HCT116 (cell line): ENCODE measurements around the gene FTO.

Source experiments
- CBX3 ChIP-seq: IDR thresholded peaks from 2 replicates; pipeline ENCODE4 v1.6.1; 2012; ENCODE audit warnings: low read depth
- CEBPB ChIP-seq: IDR thresholded peaks from 2 replicates; pipeline ENCODE4 v1.6.1; 2012; ENCODE audit warnings: low read depth
- CTCF ChIP-seq, 3 experiments: fragments of 200-600 bp in 1 of 3; sonication (generic) in 1 of 3; IDR thresholded peaks in 2 of 3; conservative IDR thresholded peaks in 1 of 3; 2 replicates each; pipeline ENCODE4 v1.5.1; 2012 to 2017; ENCODE audit warnings: low read depth in 2 of 3, low read length in 2 of 3, antibody characterized with exemption in 1 of 3, borderline replicate concordance in 1 of 3, control low read depth in 1 of 3, mild to moderate bottlenecking in 1 of 3, mixed read lengths in 1 of 3, mixed run types in 1 of 3, moderate library complexity in 1 of 3; ENCODE audit not compliant: insufficient read depth in 1 of 3
- ELF1 ChIP-seq: IDR thresholded peaks from 2 replicates; pipeline ENCODE4 v1.6.1; 2012; ENCODE audit warnings: low read depth, borderline replicate concordance
- EZH2 ChIP-seq: fragments of 200-600 bp; sonication (generic); IDR thresholded peaks from 2 replicates; pipeline ENCODE4 v1.6.1; 2017; ENCODE audit warnings: antibody characterized with exemption, mixed run types
- JUND ChIP-seq: IDR thresholded peaks from 2 replicates; pipeline ENCODE4 v1.6.1; 2012
- POLR2A ChIP-seq: IDR thresholded peaks from 2 replicates; pipeline ENCODE4 v1.7.0; 2011; ENCODE audit warnings: borderline replicate concordance; ENCODE audit not compliant: insufficient read depth, insufficient read length; ENCODE audit errors: extremely low read depth
- POLR2AphosphoS5 ChIP-seq: IDR thresholded peaks from 2 replicates; pipeline ENCODE4 v1.6.1; 2011; ENCODE audit warnings: mild to moderate bottlenecking, low read depth, low read length, moderate library complexity
- TCF7L2 ChIP-seq: IDR thresholded peaks from 2 replicates; pipeline ENCODE4 v1.7.0; 2011; ENCODE audit warnings: borderline replicate concordance, inconsistent platforms; ENCODE audit not compliant: insufficient read depth, insufficient read length; ENCODE audit errors: extremely low read depth
- ZBTB33 ChIP-seq: IDR thresholded peaks from 2 replicates; pipeline ENCODE4 v1.6.1; 2011; ENCODE audit warnings: mild to moderate bottlenecking, low read length, moderate library complexity; ENCODE audit not compliant: insufficient replicate concordance; ENCODE audit errors: extremely low read depth

DNA sequence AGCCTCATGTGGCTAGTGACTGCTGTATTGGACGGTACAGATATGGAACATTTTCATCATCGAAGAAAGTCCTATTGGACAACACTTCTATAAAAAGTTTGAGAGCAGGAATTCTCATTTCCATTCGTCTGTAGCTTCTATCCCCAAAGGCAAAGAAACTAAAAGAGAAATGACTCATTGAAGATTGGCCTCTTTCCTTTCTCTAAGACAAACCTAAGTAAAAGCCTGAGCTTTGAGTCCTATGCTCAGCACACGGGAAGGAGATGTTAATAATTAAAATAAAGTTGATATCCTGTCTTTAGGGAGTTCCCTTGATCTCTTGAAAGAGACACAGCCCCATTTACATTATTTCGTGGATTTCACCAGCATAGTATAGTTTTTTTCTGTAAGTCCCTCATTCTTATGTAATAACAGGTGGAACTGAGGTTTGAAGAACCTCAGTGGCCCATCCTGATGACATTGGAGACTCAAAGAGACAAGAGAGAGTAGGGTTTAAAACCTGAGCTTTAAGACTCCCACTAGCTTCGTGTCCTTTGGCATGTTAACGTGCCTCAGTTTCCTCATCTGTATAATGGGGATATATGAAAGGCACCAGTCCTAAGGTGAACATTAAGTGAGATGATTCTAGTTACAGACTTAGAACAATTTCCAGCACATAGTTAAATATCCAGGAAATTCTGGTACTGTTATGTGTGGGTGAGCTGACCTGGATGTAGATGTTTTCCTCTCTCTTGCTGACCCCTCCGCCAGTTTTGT lies 408.7 kb downstream of the FTO start:
- no peak for TF ChIP-seq CBX3
- TF ChIP-seq ELF1, result no peak
- TF ChIP-seq POLR2A, result no peak
- TF ChIP-seq EZH2, result no peak
- no peak for TF ChIP-seq POLR2AphosphoS5
- no peak for TF ChIP-seq CTCF (IDR thresholded peaks at IDR 0.05 in 2 of 3, conservative IDR thresholded peaks at IDR 0.05 in 1 of 3; ENCODE audit: borderline replicate concordance in 1 of 3, insufficient read depth in 1 of 3, low read depth in 2 of 3, low read length in 2 of 3)
- no peak for TF ChIP-seq CEBPB
- no peak for TF ChIP-seq TCF7L2
- no peak for TF ChIP-seq ZBTB33
- TF ChIP-seq JUND, result no peak
